Dendritic cell treated with granulocyte-macrophage colony-stimulating factor and Interleukin-4, amounts not matched to agents 40 ng/mL and 50 ng/mL, for 4 days (primary cell): ENCODE results near the gene NAPA.

ENCODE experiments used
- H3K27ac Mint-ChIP-seq: one replicate; pipeline ENCODE4 v1.8.0; 2022; ENCODE audit warnings: mild to moderate bottlenecking, mixed read lengths
- H3K27me3 Mint-ChIP-seq: one replicate; pipeline ENCODE4 v1.8.0; 2022; ENCODE audit warnings: mild to moderate bottlenecking, mixed read lengths
- H3K36me3 Mint-ChIP-seq: one replicate; pipeline ENCODE4 v1.8.0; 2022; ENCODE audit warnings: low read depth, mixed read lengths
- H3K4me1 Mint-ChIP-seq: one replicate; pipeline ENCODE4 v1.8.0; 2022; ENCODE audit warnings: low read depth, mixed read lengths
- H3K4me3 Mint-ChIP-seq: one replicate; pipeline ENCODE4 v1.8.0; 2022; ENCODE audit warnings: mild to moderate bottlenecking, moderate library complexity, mixed read lengths
- H3K9me3 Mint-ChIP-seq: one replicate; pipeline ENCODE4 v1.8.0; 2022; ENCODE audit warnings: mixed read lengths
- intact Hi-C: fragments of 100-400 bp; cut with micrococcal nuclease; formaldehyde crosslinking; loops from one replicate; pipeline ENCODE4 v1.15.0; 2022

The NAPA gene

GRCh38 chr19:47461876-47462275, 53.0 kb downstream of the NAPA start:
- Mint-ChIP-seq H3K36me3 (no peaks in the 10 kb centered on the region), H3K27me3 (peaks cover 14% of the 10 kb centered on the region), H3K4me3 (no peak overlapping the region), H3K27ac (no peak overlapping the region), H3K9me3 (no peaks in the 10 kb centered on the region), H3K4me1 (no peaks in the 10 kb centered on the region)
- intact Hi-C loops, result no loop called here

- intact Hi-C loops, result no loop called here
- H3K27ac Mint-ChIP-seq, result no peak overlapping the region
- H3K4me3 Mint-ChIP-seq, result no peak overlapping the region
- peaks cover 25% of the 10 kb centered on the region for H3K27me3 Mint-ChIP-seq
- H3K4me1 Mint-ChIP-seq, result no peaks in the 10 kb centered on the region
- H3K36me3 Mint-ChIP-seq, result no peaks in the 10 kb centered on the region
- no peaks in the 10 kb centered on the region for H3K9me3 Mint-ChIP-seq
Measured at GRCh38 chr19:47459477-47459876, 55.4 kb downstream of the NAPA start.

DNA sequence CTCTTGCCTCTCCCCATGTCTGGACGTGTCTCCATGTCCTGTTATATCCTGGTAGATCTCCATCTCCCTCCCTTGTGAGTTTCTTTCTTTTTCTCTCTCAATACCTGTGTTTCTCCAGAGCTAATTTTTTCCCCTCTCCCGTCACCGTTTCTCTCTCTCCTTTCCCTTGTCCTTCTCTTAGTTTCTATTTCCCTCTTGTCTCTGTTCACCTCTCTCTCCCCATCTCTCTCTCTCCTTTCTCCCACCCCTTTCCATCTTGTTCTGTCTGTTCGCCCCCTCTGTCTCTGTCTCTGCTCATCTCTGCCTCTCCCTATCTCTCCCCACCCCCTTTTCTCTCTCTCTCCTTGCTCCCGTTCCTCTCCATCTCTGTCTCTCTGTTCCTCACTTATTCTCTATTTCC, 56.2 kb downstream of the NAPA start:
- intact Hi-C loops, result no loop called here
- Mint-ChIP-seq H3K27me3 (peaks cover 28% of the 10 kb centered on the region), H3K36me3 (no peaks in the 10 kb centered on the region), H3K27ac (no peak overlapping the region), H3K4me1 (no peaks in the 10 kb centered on the region), H3K4me3 (no peak overlapping the region), H3K9me3 (no peaks in the 10 kb centered on the region)

GRCh38 chr19:47456721-47457474, 58.0 kb downstream of the NAPA start:
- no peak overlapping the region for H3K27ac Mint-ChIP-seq
- intact Hi-C loops, result no loop called here
- H3K36me3 Mint-ChIP-seq, result no peaks in the 10 kb centered on the region
- no peaks in the 10 kb centered on the region for H3K4me1 Mint-ChIP-seq
- H3K27me3 Mint-ChIP-seq, result peaks cover 29% of the 10 kb centered on the region
- H3K9me3 Mint-ChIP-seq, result no peaks in the 10 kb centered on the region
- H3K4me3 Mint-ChIP-seq, result no peak overlapping the region

- intact Hi-C loops, result no loop called here
- peaks cover 9% of the 10 kb centered on the region for H3K9me3 Mint-ChIP-seq
- H3K4me1 Mint-ChIP-seq, result peaks cover 22% of the 10 kb centered on the region
- H3K4me3 Mint-ChIP-seq, result no peak overlapping the region
- no peaks in the 10 kb centered on the region for H3K36me3 Mint-ChIP-seq
- no peak overlapping the region for H3K27ac Mint-ChIP-seq
- peaks cover 71% of the 10 kb centered on the region for H3K27me3 Mint-ChIP-seq
Measured at GRCh38 chr19:47450478-47450877, 64.4 kb downstream of the NAPA start.

GRCh38 chr19:47448360-47448727, 66.5 kb downstream of the NAPA start:
- H3K4me3 Mint-ChIP-seq, result no peak overlapping the region
- H3K4me1 Mint-ChIP-seq, result peaks cover 39% of the 10 kb centered on the region
- intact Hi-C loops, result no loop called here
- H3K9me3 Mint-ChIP-seq, result peaks cover 9% of the 10 kb centered on the region
- no peak overlapping the region for H3K27ac Mint-ChIP-seq
- peaks cover 73% of the 10 kb centered on the region for H3K27me3 Mint-ChIP-seq
- H3K36me3 Mint-ChIP-seq, result no peaks in the 10 kb centered on the region

GRCh38 chr19:47447470-47448359, 67.1 kb downstream of the NAPA start:
- intact Hi-C loops, result no loop called here
- Mint-ChIP-seq H3K4me3 (peak overlapping the region; percentile 55), H3K36me3 (no peaks in the 10 kb centered on the region), H3K4me1 (peaks cover 44% of the 10 kb centered on the region), H3K27me3 (peaks cover 80% of the 10 kb centered on the region), H3K27ac (no peak overlapping the region), H3K9me3 (peaks cover 9% of the 10 kb centered on the region)

DNA sequence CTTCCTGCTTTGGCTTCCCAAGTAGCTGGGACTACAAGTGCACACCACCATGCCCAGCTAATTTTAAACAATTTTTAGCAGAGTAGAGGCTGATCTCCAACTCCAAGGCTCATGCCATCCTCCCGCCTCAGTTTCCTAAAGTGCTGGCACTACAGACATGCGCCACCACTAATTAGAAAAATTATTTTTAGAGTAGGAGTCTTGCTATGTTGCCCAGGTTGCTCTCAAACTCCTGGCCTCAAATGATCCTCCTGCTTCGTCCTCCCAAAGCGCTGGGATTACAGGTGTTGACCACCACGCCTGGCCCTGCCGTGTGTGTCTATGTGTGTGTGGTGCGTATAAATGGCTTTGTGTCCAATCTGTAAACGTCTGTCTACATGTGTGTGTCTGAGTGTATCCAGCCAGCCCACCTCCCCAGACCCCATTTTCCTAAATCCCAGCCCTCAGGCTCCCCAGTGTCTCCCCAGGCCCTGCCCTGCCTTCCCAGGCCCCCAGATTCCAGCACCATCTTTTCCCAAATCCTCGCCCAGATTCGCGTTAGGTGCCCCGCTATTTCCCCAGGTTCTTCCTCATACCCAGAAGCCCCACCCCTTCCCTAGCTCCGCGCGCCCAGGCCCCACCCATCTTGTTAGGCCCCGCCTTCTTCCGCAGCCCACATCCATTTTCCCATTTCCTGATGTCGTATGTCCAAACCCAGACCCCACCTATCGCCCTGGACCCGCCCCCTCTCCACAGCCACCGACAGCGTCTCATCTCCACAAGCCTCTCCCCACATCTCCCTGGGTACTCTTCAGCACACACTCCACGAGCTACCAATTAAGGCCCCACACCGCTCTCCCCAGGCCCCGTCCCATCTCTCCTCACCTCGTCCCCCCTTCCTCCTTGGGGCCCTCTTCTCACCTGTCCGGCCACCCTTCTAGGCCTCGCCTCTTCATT, 68.1 kb downstream of the NAPA start:
- H3K4me1 Mint-ChIP-seq, result peaks cover 44% of the 10 kb centered on the region
- H3K27ac Mint-ChIP-seq, result no peak overlapping the region
- peaks cover 85% of the 10 kb centered on the region for H3K27me3 Mint-ChIP-seq
- H3K36me3 Mint-ChIP-seq, result no peaks in the 10 kb centered on the region
- peak overlapping the region; percentile 55 for H3K4me3 Mint-ChIP-seq
- peaks cover 9% of the 10 kb centered on the region for H3K9me3 Mint-ChIP-seq
- intact Hi-C loops, result no loop called here

- Mint-ChIP-seq H3K27ac (no peak overlapping the region), H3K4me1 (peaks cover 44% of the 10 kb centered on the region), H3K27me3 (peaks cover 84% of the 10 kb centered on the region)
Measured at GRCh38 chr19:47445937-47446402, 68.9 kb downstream of the NAPA start.

DNA sequence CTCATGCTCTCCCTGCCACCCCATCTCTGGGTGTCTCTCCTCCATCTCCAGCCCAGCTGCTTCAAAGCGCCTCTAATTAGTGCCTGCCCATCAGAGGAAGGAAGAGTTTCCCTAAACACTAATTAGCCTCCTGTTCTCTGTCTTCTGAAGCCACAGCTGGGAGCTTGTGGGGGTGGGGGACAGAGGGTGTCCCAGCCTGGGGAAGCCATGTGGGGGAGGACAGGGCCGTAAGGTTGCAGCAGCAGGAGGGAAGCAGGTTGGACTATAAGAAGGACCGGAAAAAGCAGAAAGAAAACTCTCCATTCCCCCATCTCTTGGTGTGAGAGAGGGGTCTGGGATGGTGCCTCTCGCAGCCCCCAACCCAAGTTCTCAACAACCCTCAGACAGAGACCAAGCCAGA, 69.3 kb downstream of the NAPA start:
- Mint-ChIP-seq H3K9me3 (peaks cover 9% of the 10 kb centered on the region), H3K27ac (no peak overlapping the region), H3K4me3 (no peak overlapping the region), H3K36me3 (no peaks in the 10 kb centered on the region), H3K27me3 (peaks cover 83% of the 10 kb centered on the region), H3K4me1 (peaks cover 44% of the 10 kb centered on the region)
- intact Hi-C loops, result no loop called here

More at GRCh38 chr19:47445937-47446402, 68.9 kb downstream of the NAPA start:
- intact Hi-C loops, result no loop called here
- Mint-ChIP-seq H3K36me3 (no peaks in the 10 kb centered on the region), H3K9me3 (peaks cover 9% of the 10 kb centered on the region), H3K4me3 (no peak overlapping the region)

DNA sequence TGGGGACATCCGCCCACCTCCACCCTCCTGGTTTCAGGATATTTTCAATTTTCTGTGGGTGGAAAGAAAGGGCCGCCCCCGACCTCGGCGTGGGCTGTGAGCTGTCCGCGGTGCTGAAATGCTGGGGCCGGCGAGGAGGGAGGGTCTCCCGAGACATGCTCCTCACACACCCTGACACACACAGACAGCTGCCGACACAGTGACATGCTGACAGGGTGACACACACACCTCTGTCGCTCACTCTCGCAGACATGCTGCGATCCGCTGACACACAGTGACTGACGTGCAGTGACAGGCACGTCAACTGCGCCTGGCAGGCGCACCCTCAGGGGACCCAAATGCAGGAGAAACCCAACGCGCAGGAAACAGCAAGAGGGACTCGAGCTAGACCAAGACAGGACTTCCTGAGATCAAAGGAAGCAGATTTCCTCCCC, 70.5 kb downstream of the NAPA start:
- Mint-ChIP-seq H3K27ac (no peak overlapping the region), H3K4me1 (peaks cover 44% of the 10 kb centered on the region), H3K36me3 (no peaks in the 10 kb centered on the region), H3K9me3 (peaks cover 9% of the 10 kb centered on the region), H3K27me3 (peaks cover 78% of the 10 kb centered on the region), H3K4me3 (no peak overlapping the region)
- intact Hi-C loops, result no loop called here

- peaks cover 74% of the 10 kb centered on the region for H3K27me3 Mint-ChIP-seq
- H3K36me3 Mint-ChIP-seq, result no peaks in the 10 kb centered on the region
- intact Hi-C loops, result no loop called here
- no peak overlapping the region for H3K27ac Mint-ChIP-seq
- peaks cover 44% of the 10 kb centered on the region for H3K4me1 Mint-ChIP-seq
- no peak overlapping the region for H3K4me3 Mint-ChIP-seq
- peaks cover 9% of the 10 kb centered on the region for H3K9me3 Mint-ChIP-seq
Measured at GRCh38 chr19:47443331-47443730, 71.5 kb downstream of the NAPA start.

GRCh38 chr19:47438793-47439220, 76.1 kb downstream of the NAPA start:
- Mint-ChIP-seq H3K27me3 (peaks cover 64% of the 10 kb centered on the region), H3K4me3 (no peak overlapping the region), H3K4me1 (peaks cover 15% of the 10 kb centered on the region), H3K9me3 (no peaks in the 10 kb centered on the region), H3K27ac (no peak overlapping the region), H3K36me3 (no peaks in the 10 kb centered on the region)
- intact Hi-C loops, result loop anchor here (5.0 to 10.0 kb wide), 2 partner anchors 46 to 78 kb away; partner anchors contain the start of genes KPTN and NAPA
